HepG2 (cell line): Measurements from ENCODE around the gene NCOA3. TPM values are rescaled to one million over a fixed set of nuclear protein-coding genes. Genes with fewer than 3 reads are reported as not detected.

Experiments
- AGO1 ChIP-seq: fragments of 200-400 bp; formaldehyde crosslinking; IDR thresholded peaks from 2 replicates; pipeline ENCODE4 v1.6.1; 2017; ENCODE audit warnings: mild to moderate bottlenecking, low read depth, low read length, moderate library complexity; ENCODE audit not compliant: poor library complexity, severe bottlenecking
- CEBPB ChIP-seq: IDR thresholded peaks from 2 replicates; pipeline ENCODE4 v1.6.1; 2011; ENCODE audit warnings: low read depth, low read length, improper control_type of control experiment, borderline replicate concordance
- CENPT ChIP-seq: sonication (generic); formaldehyde crosslinking; IDR thresholded peaks from 2 replicates; pipeline ENCODE4 v1.8.0; 2022; ENCODE audit warnings: low read depth, mild to moderate bottlenecking, moderate library complexity, missing genetic modification reagents
- CREBL2 ChIP-seq: sonication (generic); formaldehyde crosslinking; IDR thresholded peaks from 2 replicates; pipeline ENCODE4 v1.8.1; 2023; ENCODE audit warnings: missing genetic modification reagents, mild to moderate bottlenecking, borderline replicate concordance
- FOXA1 ChIP-seq, 2 experiments: fragments of 450-650 bp in 1 of 2; sonication (generic) in 1 of 2; formaldehyde crosslinking in 1 of 2; IDR thresholded peaks; 2 replicates each; pipeline versions ENCODE4 v1.4.0 to v1.6.1; 2016 to 2020; ENCODE audit warnings: missing genetic modification reagents in 1 of 2
- KDM4B ChIP-seq: sonication (generic); formaldehyde crosslinking; IDR thresholded peaks from 2 replicates; pipeline ENCODE4 v1.4.0; 2020; ENCODE audit warnings: missing genetic modification reagents
- KMT2A ChIP-seq: sonication (generic); formaldehyde crosslinking; IDR thresholded peaks from 2 replicates; pipeline ENCODE4 v1.4.0; 2020; ENCODE audit warnings: missing genetic modification reagents
- MTA1 ChIP-seq: sonication (generic); formaldehyde crosslinking; IDR thresholded peaks from 2 replicates; pipeline ENCODE4 v1.4.0; 2020; ENCODE audit warnings: missing genetic modification reagents, mild to moderate bottlenecking, borderline replicate concordance
- NR2F2 ChIP-seq: IDR thresholded peaks from 2 replicates; pipeline ENCODE4 v1.6.1; 2012; ENCODE audit warnings: low read depth, inconsistent platforms, borderline replicate concordance
- RAD51 ChIP-seq: fragments of 450-650 bp; IDR thresholded peaks from 2 replicates; pipeline ENCODE4 v1.6.1; 2016; ENCODE audit warnings: borderline replicate concordance
- RXRB ChIP-seq: IDR thresholded peaks from 2 replicates; pipeline ENCODE4 v1.6.1; 2016; ENCODE audit warnings: borderline replicate concordance, missing genetic modification reagents, missing compliant biosample characterization
- SIN3A ChIP-seq: IDR thresholded peaks from 2 replicates; pipeline ENCODE4 v1.6.1; 2011; ENCODE audit warnings: low read depth, mild to moderate bottlenecking, control low read depth, low read length, borderline replicate concordance
- STAG1 ChIP-seq: sonication (generic); formaldehyde crosslinking; IDR thresholded peaks from 2 replicates; pipeline ENCODE4 v1.4.0; 2020; ENCODE audit warnings: missing genetic modification reagents
- ZBTB3 ChIP-seq: sonication (generic); formaldehyde crosslinking; IDR thresholded peaks from 2 replicates; pipeline ENCODE4 v1.4.0; 2020; ENCODE audit warnings: low read depth, mild to moderate bottlenecking, moderate library complexity, missing genetic modification reagents, borderline replicate concordance
- ZMAT5 ChIP-seq: sonication (generic); formaldehyde crosslinking; IDR thresholded peaks from 2 replicates; pipeline ENCODE4 v1.5.0; 2020; ENCODE audit warnings: mild to moderate bottlenecking, low read depth, missing genetic modification reagents, borderline replicate concordance
- ZNF224 ChIP-seq: sonication (generic); formaldehyde crosslinking; IDR thresholded peaks from 2 replicates; pipeline ENCODE4 v1.5.0; 2020; ENCODE audit warnings: mild to moderate bottlenecking, missing genetic modification reagents
- ZNF337 ChIP-seq: sonication (generic); formaldehyde crosslinking; IDR thresholded peaks from 2 replicates; pipeline ENCODE4 v1.5.1; 2020; ENCODE audit warnings: missing genetic modification reagents, low read depth, mild to moderate bottlenecking, borderline replicate concordance
- ZNF446 ChIP-seq: sonication (generic); formaldehyde crosslinking; IDR thresholded peaks from 2 replicates; pipeline ENCODE4 v1.5.0; 2020; ENCODE audit warnings: mild to moderate bottlenecking, missing genetic modification reagents
- ZNF460 ChIP-seq: sonication (generic); formaldehyde crosslinking; IDR thresholded peaks from 2 replicates; pipeline ENCODE4 v1.5.1; 2020; ENCODE audit warnings: missing genetic modification reagents, mild to moderate bottlenecking, borderline replicate concordance
- ZNF549 ChIP-seq: sonication (generic); formaldehyde crosslinking; IDR thresholded peaks from 2 replicates; pipeline ENCODE4 v1.5.0; 2020; ENCODE audit warnings: missing genetic modification reagents
- ZNF703 ChIP-seq: sonication (generic); formaldehyde crosslinking; IDR thresholded peaks from 2 replicates; pipeline ENCODE4 v1.5.1; 2020; ENCODE audit warnings: missing genetic modification reagents, mild to moderate bottlenecking, moderate library complexity, borderline replicate concordance
- ZUFSP ChIP-seq: sonication (generic); formaldehyde crosslinking; IDR thresholded peaks from 2 replicates; pipeline ENCODE4 v1.9.0; 2021; ENCODE audit warnings: missing genetic modification reagents, mild to moderate bottlenecking, borderline replicate concordance
- polyA plus RNA-seq, 8 experiments: library from polyadenylated mRNA; depleted of rRNA in 3 of 8; stranded (reverse) in 7 of 8; unstranded in 1 of 8; fragments of >200 nt; fragmentation: Illumina TruSeq in 4 of 8; extraction: Trizol in 4 of 8; gene quantifications; 2 replicates each; pipeline versions ENCODE4 v1.2.1 to v1.2.3, GENCODE V29; 2011 to 2016; ENCODE audit warnings: low read depth in 4 of 8, missing spikeins in 1 of 8, mixed read lengths in 1 of 8; ENCODE audit not compliant: insufficient read depth in 1 of 8
- total RNA-seq, 5 experiments: library from RNA; depleted of rRNA; stranded (reverse); fragments of >200 nt; fragmentation: Illumina TruSeq; extraction: Trizol; gene quantifications; 2 replicates each; pipeline ENCODE4 v1.2.3, GENCODE V29; 2016; ENCODE audit warnings: low read depth in 1 of 5
- TF ChIP-seq, protein P1 (sequence below): sonication (generic); formaldehyde crosslinking; conservative IDR thresholded peaks from 2 replicates; pipeline ENCODE4 v1.4.0; 2020; ENCODE audit warnings: mild to moderate bottlenecking, missing genetic modification reagents, moderate library complexity

Gene NCOA3
- total and polyA plus RNA-seq, 2 of the 13 experiments (the other 11 are each of a cell fraction or from before 2014, with no cell fraction given), result 35.0 to 56.8 TPM

DNA sequence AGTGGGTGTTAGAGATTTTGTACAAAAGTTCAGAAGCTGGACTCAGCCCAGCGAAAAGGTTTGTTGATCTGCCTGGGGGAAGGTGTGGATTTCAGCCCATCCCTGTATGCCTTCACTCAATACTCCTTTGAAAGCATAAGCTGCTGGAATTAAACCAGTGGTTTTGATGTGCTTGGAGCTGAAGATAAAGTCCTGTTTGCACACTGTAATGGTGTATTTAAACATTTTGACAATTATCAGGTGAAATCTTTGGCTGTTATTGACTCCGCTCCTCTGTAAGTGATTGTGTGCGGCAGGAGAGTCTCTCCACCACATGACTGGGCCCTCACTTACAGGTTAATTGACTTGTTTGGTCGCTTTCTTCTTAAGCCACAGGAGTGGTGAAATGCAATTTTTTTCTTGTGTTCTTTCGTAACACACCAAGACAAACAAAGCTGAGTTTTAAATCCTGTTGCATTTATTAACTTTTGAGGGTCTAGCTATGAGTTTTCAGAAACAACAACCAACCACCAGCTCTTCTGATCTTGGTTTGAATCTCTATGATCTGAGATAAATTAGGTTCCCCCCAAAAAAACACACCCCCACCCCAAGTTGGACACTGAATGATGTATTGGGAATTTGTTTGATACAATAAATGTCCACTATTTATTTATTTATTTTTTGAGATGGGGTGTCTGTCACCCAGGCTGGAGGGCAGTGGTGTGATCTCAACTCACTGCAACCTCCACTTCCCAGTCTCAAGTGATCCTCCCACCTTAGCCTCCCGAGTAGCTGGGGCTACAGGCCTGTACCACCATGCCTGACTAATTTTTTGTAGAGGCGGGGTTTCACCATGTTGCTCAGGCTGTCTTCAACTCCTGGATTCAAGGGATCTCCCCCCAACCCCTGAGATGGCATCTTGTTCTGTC is 46.3 kb upstream of the NCOA3 start (continued):
- TF ChIP-seq ZUFSP (no peak), AGO1 (no peak), MTA1 (CRISPR knock-in tag) (no peak; the same call in 1 of the 2 replicates), ZBTB3 (CRISPR knock-in tag) (peak; percentile 97), ZMAT5 (CRISPR knock-in tag) (no peak), FOXA1 (IDR thresholded peaks at IDR 0.05) (peak; percentile 82), FOXA1 (CRISPR knock-in tag; IDR thresholded peaks at IDR 0.05) (peak; percentile 97), CREBL2 (no peak), RAD51 (no peak), ZNF224 (CRISPR knock-in tag) (peak; percentile 80; the same call in 1 of the 2 replicates), SIN3A (peak; percentile 14; the same call in 1 of the 2 replicates), KMT2A (peak; percentile 70; the same call in 1 of the 2 replicates), ZNF337 (CRISPR knock-in tag) (no peak), KDM4B (CRISPR knock-in tag) (peak; percentile 76; the same call in 1 of the 2 replicates), ZNF549 (CRISPR knock-in tag) (no peak), ZNF460 (peak; percentile 39; the same call in 1 of the 2 replicates), ZNF703 (CRISPR knock-in tag) (peak; percentile 89; the same call in 1 of the 2 replicates), CEBPB (peak; percentile 95), CENPT (no peak), ZNF446 (CRISPR knock-in tag) (no peak), NR2F2 (peak; percentile 94), STAG1 (peak; percentile 43), RXRB (CRISPR knock-in tag) (peak; percentile 91)
- TF ChIP-seq, protein P1, sequence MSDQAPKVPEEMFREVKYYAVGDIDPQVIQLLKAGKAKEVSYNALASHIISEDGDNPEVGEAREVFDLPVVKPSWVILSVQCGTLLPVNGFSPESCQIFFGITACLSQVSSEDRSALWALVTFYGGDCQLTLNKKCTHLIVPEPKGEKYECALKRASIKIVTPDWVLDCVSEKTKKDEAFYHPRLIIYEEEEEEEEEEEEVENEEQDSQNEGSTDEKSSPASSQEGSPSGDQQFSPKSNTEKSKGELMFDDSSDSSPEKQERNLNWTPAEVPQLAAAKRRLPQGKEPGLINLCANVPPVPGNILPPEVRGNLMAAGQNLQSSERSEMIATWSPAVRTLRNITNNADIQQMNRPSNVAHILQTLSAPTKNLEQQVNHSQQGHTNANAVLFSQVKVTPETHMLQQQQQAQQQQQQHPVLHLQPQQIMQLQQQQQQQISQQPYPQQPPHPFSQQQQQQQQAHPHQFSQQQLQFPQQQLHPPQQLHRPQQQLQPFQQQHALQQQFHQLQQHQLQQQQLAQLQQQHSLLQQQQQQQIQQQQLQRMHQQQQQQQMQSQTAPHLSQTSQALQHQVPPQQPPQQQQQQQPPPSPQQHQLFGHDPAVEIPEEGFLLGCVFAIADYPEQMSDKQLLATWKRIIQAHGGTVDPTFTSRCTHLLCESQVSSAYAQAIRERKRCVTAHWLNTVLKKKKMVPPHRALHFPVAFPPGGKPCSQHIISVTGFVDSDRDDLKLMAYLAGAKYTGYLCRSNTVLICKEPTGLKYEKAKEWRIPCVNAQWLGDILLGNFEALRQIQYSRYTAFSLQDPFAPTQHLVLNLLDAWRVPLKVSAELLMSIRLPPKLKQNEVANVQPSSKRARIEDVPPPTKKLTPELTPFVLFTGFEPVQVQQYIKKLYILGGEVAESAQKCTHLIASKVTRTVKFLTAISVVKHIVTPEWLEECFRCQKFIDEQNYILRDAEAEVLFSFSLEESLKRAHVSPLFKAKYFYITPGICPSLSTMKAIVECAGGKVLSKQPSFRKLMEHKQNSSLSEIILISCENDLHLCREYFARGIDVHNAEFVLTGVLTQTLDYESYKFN (CRISPR knock-in tag), result peak; percentile 99
